Measurements from ENCODE around the gene AGK.

GRCh38 chr7:141695803-141696289 is 144.6 kb downstream of the AGK start:
- TF ChIP-seq POLR2AphosphoS5 (IDR thresholded peaks at IDR 0.05) (no peak), POLR2A (IDR thresholded peaks at IDR 0.05) (no peak)
